ENCODE results near the gene CD86.
"Not testable (repeated sequence)": the region's sequence is repeated elsewhere in the genome, so short reads cannot be mapped to it uniquely, and the experiment has no call there.

The CD86 gene

GRCh38 chr3:122055215-122055614 is at the start of gene CD86:
CD86 (plus strand) TSS chr3:122055362; CDS start chr3:122055490, 128 bp downstream.
- no peak for DNase-seq

- no peak for DNase-seq
These were observed 48.9 kb upstream of the CD86 start for GRCh38 chr3:122006267-122006666.

GRCh38 chr3:122008166-122008565 is 47.0 kb upstream of the CD86 start:
- no peak for DNase-seq

GRCh38 chr3:122010506-122010905 is 44.7 kb upstream of the CD86 start:
- DNase-seq: no peak

GRCh38 chr3:122011396-122011795 is 43.8 kb upstream of the CD86 start:
- DNase-seq: no peak

- no peak for DNase-seq
These were observed 42.3 kb upstream of the CD86 start for GRCh38 chr3:122012821-122013220.

GRCh38 chr3:122013448-122013925 is 41.7 kb upstream of the CD86 start:
- DNase-seq: no peak

GRCh38 chr3:122014741-122015140 is 40.4 kb upstream of the CD86 start:
- no peak for DNase-seq

GRCh38 chr3:122019493-122019892 is 35.7 kb upstream of the CD86 start:
- no peak for DNase-seq

GRCh38 chr3:122021037-122021436 is 34.1 kb upstream of the CD86 start:
- no peak for DNase-seq

GRCh38 chr3:122021811-122022401 is 33.3 kb upstream of the CD86 start, which contains the start of gene ILDR1:
ILDR1 (minus strand) TSS chr3:122022247; CDS start chr3:122022077, 170 bp downstream.
- peak; percentile 43 for DNase-seq

GRCh38 chr3:122023335-122023910 is 31.7 kb upstream of the CD86 start:
- no peak for DNase-seq

- no peak for DNase-seq
These were observed 30.4 kb upstream of the CD86 start for GRCh38 chr3:122024800-122025199.

GRCh38 chr3:122025296-122025695 is 29.9 kb upstream of the CD86 start:
- DNase-seq: no peak

GRCh38 chr3:122030381-122031122 is 24.6 kb upstream of the CD86 start:
- DNase-seq: no peak

- no peak for DNase-seq
These were observed 24.1 kb upstream of the CD86 start for GRCh38 chr3:122031123-122031468.

- DNase-seq: no peak
These were observed 22.6 kb upstream of the CD86 start for GRCh38 chr3:122032531-122032930.

GRCh38 chr3:122033023-122033422 is 22.1 kb upstream of the CD86 start:
- no peak for DNase-seq

- not testable (repeated sequence) for DNase-seq
These were observed 7.9 kb upstream of the CD86 start for GRCh38 chr3:122047296-122047695.

- not testable (repeated sequence) for DNase-seq
These were observed 7.4 kb upstream of the CD86 start for GRCh38 chr3:122047773-122048172.

GRCh38 chr3:122052968-122053367 is 2.2 kb upstream of the CD86 start:
- no peak for DNase-seq

GRCh38 chr3:122057671-122058070 is 2.5 kb downstream of the CD86 start:
- no peak for DNase-seq

GRCh38 chr3:122058294-122058693 is 3.1 kb downstream of the CD86 start:
- DNase-seq: no peak

GRCh38 chr3:122060040-122060698 is 5.0 kb downstream of the CD86 start:
- DNase-seq: no peak
